Upper lobe of left lung (tissue), 6 donors: ENCODE data around the gene C11orf42. TPM values are rescaled to one million over a fixed set of nuclear protein-coding genes. Genes with fewer than 3 reads are reported as not detected.
A peak's percentile ranks its signal among the peaks of the same experiment; 100 is the strongest.

Experiments
- ATAC-seq, 2 donors: fragments of 200-7000 bp; cut with Tn5 transposase; one replicate each; pipeline ENCODE4 v1.9.1; 2022; ENCODE audit warnings: mild to moderate bottlenecking in 2 of 2, moderate library complexity in 2 of 2; ENCODE audit not compliant: low FRiP score in 2 of 2
- DNase-seq, 2 donors: peaks; one replicate each; pipeline ENCODE4 v3.0.0-alpha.2; 2019 to 2020
- H3K27ac ChIP-seq, 4 donors: fragments of 200-600 bp; sonication (generic); one replicate each; pipeline ENCODE4 v1.5.1; 2016 to 2019
- H3K27me3 ChIP-seq, 4 donors: fragments of 200-600 bp; sonication (generic); one replicate each; pipeline ENCODE4 v1.5.1; 2017 to 2019
- H3K36me3 ChIP-seq, 4 donors: fragments of 200-600 bp; sonication (generic); one replicate each; pipeline ENCODE4 v1.5.1; 2016 to 2019
- H3K4me1 ChIP-seq, 4 donors: fragments of 200-600 bp; sonication (generic); one replicate each; pipeline ENCODE4 v1.5.1; 2018 to 2019
- H3K4me3 ChIP-seq, 4 donors: fragments of 200-600 bp; sonication (generic); one replicate each; pipeline ENCODE4 v1.5.1; 2017 to 2019; ENCODE audit warnings: mild to moderate bottlenecking in 2 of 4, moderate library complexity in 1 of 4
- H3K9me3 ChIP-seq, 4 donors: fragments of 200-600 bp; sonication (generic); one replicate each; pipeline ENCODE4 v1.5.1; 2018 to 2019
- CTCF ChIP-seq, 6 experiments: fragments of 450-650 bp in 4 of 6; fragments of 200-600 bp in 2 of 6; sonication (generic) in 2 of 6; IDR thresholded peaks; one replicate each; pipeline ENCODE4 v1.5.1; 2016 to 2019; ENCODE audit warnings: antibody characterized with exemption in 6 of 6
- EP300 ChIP-seq, 4 donors: sonication (generic); formaldehyde crosslinking; IDR thresholded peaks; one replicate each; pipeline ENCODE4 v1.5.1; 2017; ENCODE audit warnings: antibody characterized with exemption in 4 of 4, control low read depth in 2 of 4
- POLR2A ChIP-seq, 4 donors: fragments of 450-650 bp; IDR thresholded peaks; one replicate each; pipeline ENCODE4 v1.5.1; 2016 to 2017; ENCODE audit warnings: antibody characterized with exemption in 4 of 4, mild to moderate bottlenecking in 2 of 4
- POLR2AphosphoS5 ChIP-seq, 2 donors: sonication (generic); formaldehyde crosslinking; IDR thresholded peaks; one replicate each; pipeline ENCODE4 v1.5.1; 2017; ENCODE audit warnings: antibody characterized with exemption in 2 of 2
- WGBS, 2 donors: methylation state at CpG; one replicate each; pipeline ENCODE4 v1.1.5; 2017 to 2018; 5-methylcytosine and 5-hydroxymethylcytosine counted together
- total RNA-seq, 6 donors: library from RNA; depleted of rRNA in 4 of 6; stranded (reverse); fragments of >200 nt in 4 of 6; gene quantifications; one replicate each; pipeline versions ENCODE4 v1.1.0 to v1.2.1, GENCODE V29; 2016 to 2021
- donor health status: DM: no; HTN: no; CAD: no; lungs with moderate emphysema.
- donor health status: DM: no; HTN: yes; CAD: no; lungs with severe emphysema.

Gene C11orf42
- total RNA-seq, 6 donors from 2014 or later, result not detected

GRCh38 chr11:6199174-6199810, 6.1 kb upstream of the C11orf42 start, which contains the start of gene OR52W1:
OR52W1 (plus strand) TSS chr11:6199224; CDS start chr11:6199224, 0 bp downstream.
- DNase-seq (peak in 1 of 2 donors; percentile 11), ATAC-seq (no peak)
- H3K9me3 ChIP-seq, result no peaks in the 10 kb centered on the region
- peak within 1 kb of the TSS in 1 of 4 donors; percentile 82 for H3K27ac ChIP-seq
- H3K4me1 ChIP-seq, result peaks cover 0 to 4% (median 0%) of the 10 kb centered on the region in 4 donors
- H3K36me3 ChIP-seq, result peaks cover 0 to 7% (median 0%) of the 10 kb centered on the region in 4 donors
- no peaks in the 10 kb centered on the region for H3K27me3 ChIP-seq
- no peak within 1 kb of the TSS for H3K4me3 ChIP-seq
- TF ChIP-seq CTCF (IDR thresholded peaks at IDR 0.05), result no peak
- no peak for TF ChIP-seq EP300 (IDR thresholded peaks at IDR 0.05)
- no peak for TF ChIP-seq POLR2AphosphoS5 (IDR thresholded peaks at IDR 0.05)
- TF ChIP-seq POLR2A (IDR thresholded peaks at IDR 0.05), result no peak
- 93 to 100% methylated on average over 4 to 5 of the region's 5 CpGs for WGBS, 2 donors

- 47 to 65% methylated on average over 4 of the region's 4 CpGs for WGBS, 2 donors
Observed at GRCh38 chr11:6200975-6201374, 4.4 kb upstream of the C11orf42 start.

DNA sequence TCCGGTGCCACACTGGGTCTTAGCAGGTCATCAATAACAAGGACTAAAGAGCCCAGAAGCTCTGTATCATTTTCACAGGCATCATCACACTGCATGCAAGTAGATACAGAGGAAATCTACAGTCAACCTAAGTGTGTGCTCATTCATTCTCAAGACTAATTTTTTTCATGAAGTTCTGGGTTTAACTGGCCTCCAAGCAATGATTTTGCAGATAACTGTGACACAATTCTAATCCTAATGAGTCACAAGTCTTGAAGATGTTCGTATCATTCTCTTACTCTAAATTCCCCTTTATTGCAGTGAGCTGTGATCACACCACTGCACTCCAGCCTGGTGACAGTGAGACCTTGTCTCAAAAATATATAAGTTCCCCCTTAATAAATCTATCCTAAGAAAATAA, 3.9 kb upstream of the C11orf42 start:
- peaks cover 0 to 4% (median 0%) of the 10 kb centered on the region in 4 donors for H3K4me1 ChIP-seq
- H3K27ac ChIP-seq, result peak overlapping the region; percentile 60 to 82 (median 65)
- DNase-seq, result no peak
- 53 to 87% methylated on average over 2 of the region's 2 CpGs for WGBS, 2 donors
- peak; percentile 8 to 38 for ATAC-seq
- no peaks in the 10 kb centered on the region for H3K27me3 ChIP-seq
- no peak overlapping the region for H3K4me3 ChIP-seq
- TF ChIP-seq CTCF (IDR thresholded peaks at IDR 0.05), result no peak
- no peak for TF ChIP-seq POLR2A (IDR thresholded peaks at IDR 0.05)
- no peak for TF ChIP-seq POLR2AphosphoS5 (IDR thresholded peaks at IDR 0.05)
- TF ChIP-seq EP300 (IDR thresholded peaks at IDR 0.05), result no peak
- H3K36me3 ChIP-seq, result peaks cover 0 to 25% (median 3%) of the 10 kb centered on the region in 4 donors
- H3K9me3 ChIP-seq, result no peaks in the 10 kb centered on the region

More at GRCh38 chr11:6200975-6201374, 4.4 kb upstream of the C11orf42 start:
- no peak overlapping the region for H3K4me3 ChIP-seq
- H3K9me3 ChIP-seq, result no peaks in the 10 kb centered on the region
- peaks cover 0 to 22% (median under 1%) of the 10 kb centered on the region in 4 donors for H3K36me3 ChIP-seq
- peaks cover 0 to 4% (median 0%) of the 10 kb centered on the region in 4 donors for H3K4me1 ChIP-seq
- H3K27ac ChIP-seq, result peak overlapping the region; percentile 60 to 82 (median 65)
- DNase-seq (peak in 1 of 2 donors; percentile 87), ATAC-seq (peak; percentile 43 to 69)
- no peaks in the 10 kb centered on the region for H3K27me3 ChIP-seq
- TF ChIP-seq POLR2AphosphoS5 (IDR thresholded peaks at IDR 0.05) (peak; percentile 78 to 93), POLR2A (IDR thresholded peaks at IDR 0.05) (no peak), EP300 (IDR thresholded peaks at IDR 0.05) (peak in 2 of 4 donors; percentile 40 to 62)

GRCh38 chr11:6202041-6202440, 3.3 kb upstream of the C11orf42 start:
- ATAC-seq (no peak), DNase-seq (no peak)
- WGBS, 2 donors, result 77 to 80% methylated on average over 1 of the region's 1 CpG
- peak overlapping the region; percentile 60 to 82 (median 62) for H3K27ac ChIP-seq
- no peak for TF ChIP-seq POLR2A (IDR thresholded peaks at IDR 0.05)
- no peak for TF ChIP-seq POLR2AphosphoS5 (IDR thresholded peaks at IDR 0.05)
- TF ChIP-seq CTCF (IDR thresholded peaks at IDR 0.05), result no peak
- no peaks in the 10 kb centered on the region for H3K27me3 ChIP-seq
- H3K36me3 ChIP-seq, result peaks cover 0 to 31% (median 4%) of the 10 kb centered on the region in 4 donors
- H3K4me3 ChIP-seq, result no peak overlapping the region
- peaks cover 0 to 4% (median 0%) of the 10 kb centered on the region in 4 donors for H3K4me1 ChIP-seq
- no peaks in the 10 kb centered on the region for H3K9me3 ChIP-seq

- Histone ChIP-seq H3K9me3 (no peaks in the 10 kb centered on the region), H3K4me3 (no peak overlapping the region), H3K36me3 (peaks cover 0 to 43% (median 4%) of the 10 kb centered on the region in 4 donors), H3K27ac (peak overlapping the region in 1 of 4 donors; percentile 82), H3K27me3 (no peaks in the 10 kb centered on the region), H3K4me1 (peaks cover 0 to 4% (median 0%) of the 10 kb centered on the region in 4 donors)
- ATAC-seq, result no peak
- DNase-seq, result no peak
- WGBS, 2 donors, result 60 to 66% methylated on average over 3 of the region's 3 CpGs
- TF ChIP-seq POLR2A (IDR thresholded peaks at IDR 0.05) (no peak), EP300 (IDR thresholded peaks at IDR 0.05) (no peak), CTCF (IDR thresholded peaks at IDR 0.05) (no peak), POLR2AphosphoS5 (IDR thresholded peaks at IDR 0.05) (no peak)
Observed at GRCh38 chr11:6203327-6203726, 2.0 kb upstream of the C11orf42 start.
